ENCODE data around the gene SLC45A1.
"Not testable (repeated sequence)": the region's sequence is repeated elsewhere in the genome, so short reads cannot be mapped to it uniquely, and the experiment has no call there.

The SLC45A1 gene

GRCh38 chr1:8317647-8318381 lies at the start of gene SLC45A1:
Gene SLC45A1, plus strand, starts transcription at chr1:8318114. Its CDS starts 6,216 bp downstream, at chr1:8324330.
- peak; percentile 66 for DNase-seq (ENCODE audit: low read depth)

GRCh38 chr1:8273036-8273435 lies 44.9 kb upstream of the SLC45A1 start:
- no peak for DNase-seq (ENCODE audit: low read depth)

DNA sequence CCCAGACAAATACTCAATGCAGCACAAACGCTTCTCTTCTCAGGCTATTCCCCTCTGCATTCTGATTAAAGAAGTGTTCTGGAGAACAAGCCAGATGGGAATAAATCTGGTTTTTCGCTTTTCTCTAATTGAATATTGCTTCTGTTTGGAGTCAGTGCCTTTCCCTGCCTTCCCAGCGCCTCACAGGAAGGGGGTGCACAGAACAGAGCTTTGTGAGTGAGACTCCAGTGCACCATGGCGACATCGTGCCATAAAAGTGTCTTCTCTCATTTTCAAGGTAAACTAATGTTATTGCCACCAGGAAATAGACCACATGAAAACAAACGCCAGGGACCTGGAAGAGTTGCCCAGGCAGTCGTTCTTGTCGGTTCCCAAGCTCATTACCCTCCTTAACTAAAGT lies 43.6 kb upstream of the SLC45A1 start:
- DNase-seq (ENCODE audit: low read depth) = no peak

- no peak for DNase-seq (ENCODE audit: low read depth)
Observed at GRCh38 chr1:8276173-8276914, 41.6 kb upstream of the SLC45A1 start.

- no peak for DNase-seq (ENCODE audit: low read depth)
Observed at GRCh38 chr1:8276932-8277331, 41.0 kb upstream of the SLC45A1 start.

- not testable (repeated sequence) for DNase-seq (ENCODE audit: low read depth)
Observed at GRCh38 chr1:8278677-8279076, 39.2 kb upstream of the SLC45A1 start.

- DNase-seq (ENCODE audit: low read depth) = peak; percentile 50
Observed at GRCh38 chr1:8281843-8282509, 35.9 kb upstream of the SLC45A1 start.

- DNase-seq (ENCODE audit: low read depth) = no peak
Observed at GRCh38 chr1:8283058-8283884, 34.6 kb upstream of the SLC45A1 start.

DNA sequence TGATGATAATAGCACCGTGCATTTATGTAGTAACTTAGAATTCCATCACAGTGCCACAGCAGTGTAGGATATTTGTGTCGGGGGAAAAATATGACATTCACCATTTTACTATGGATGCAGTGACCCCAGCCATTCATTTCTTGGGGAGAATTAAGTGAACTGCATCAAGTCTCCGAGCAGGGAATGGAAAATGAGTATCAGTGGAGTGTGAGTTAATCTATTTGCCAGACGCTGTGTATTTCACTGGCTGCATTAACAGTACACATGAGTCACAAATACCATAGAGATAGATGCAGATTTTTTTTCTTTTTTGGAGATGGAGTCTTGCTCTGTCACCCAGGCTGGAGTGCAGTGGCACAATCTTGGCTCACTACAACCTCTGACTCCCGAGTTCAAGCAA lies 33.8 kb upstream of the SLC45A1 start:
- peak; percentile 86 for DNase-seq (ENCODE audit: low read depth)

- DNase-seq (ENCODE audit: low read depth) = no peak
Observed at GRCh38 chr1:8285103-8285502, 32.8 kb upstream of the SLC45A1 start.

GRCh38 chr1:8285965-8286364 lies 31.9 kb upstream of the SLC45A1 start:
- DNase-seq (ENCODE audit: low read depth) = no peak

GRCh38 chr1:8293118-8293517 lies 24.8 kb upstream of the SLC45A1 start:
- no peak for DNase-seq (ENCODE audit: low read depth)

GRCh38 chr1:8293641-8294169 lies 24.2 kb upstream of the SLC45A1 start:
- no peak for DNase-seq (ENCODE audit: low read depth)

DNA sequence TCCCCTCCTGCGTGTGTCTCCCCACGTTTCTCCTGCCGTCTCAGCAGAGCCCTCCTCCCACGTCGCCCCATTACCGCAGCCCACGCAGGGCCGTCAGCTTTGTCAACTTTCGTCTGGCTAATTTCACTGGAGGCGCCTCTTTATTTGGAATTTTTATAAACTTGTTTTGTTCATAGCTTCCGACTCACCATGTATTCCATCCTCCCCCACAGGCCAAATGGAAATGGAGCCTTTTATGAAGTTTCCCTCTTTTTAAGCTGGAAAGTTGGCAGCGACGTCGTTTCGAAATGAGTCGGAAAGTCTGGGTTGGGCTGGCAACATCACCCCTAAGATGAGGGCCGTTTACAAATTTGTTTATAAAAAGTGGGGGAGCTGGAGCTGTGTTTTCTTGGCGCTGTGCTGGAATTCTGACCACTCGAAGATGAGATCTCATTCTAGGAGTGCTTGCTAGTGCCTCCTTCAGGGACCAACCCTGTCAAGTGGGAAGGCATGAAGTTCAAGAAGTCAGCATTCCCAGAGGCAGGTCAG lies 23.7 kb upstream of the SLC45A1 start:
- DNase-seq (ENCODE audit: low read depth) = no peak

- DNase-seq (ENCODE audit: low read depth) = no peak
Observed at GRCh38 chr1:8297245-8297644, 20.7 kb upstream of the SLC45A1 start.

DNA sequence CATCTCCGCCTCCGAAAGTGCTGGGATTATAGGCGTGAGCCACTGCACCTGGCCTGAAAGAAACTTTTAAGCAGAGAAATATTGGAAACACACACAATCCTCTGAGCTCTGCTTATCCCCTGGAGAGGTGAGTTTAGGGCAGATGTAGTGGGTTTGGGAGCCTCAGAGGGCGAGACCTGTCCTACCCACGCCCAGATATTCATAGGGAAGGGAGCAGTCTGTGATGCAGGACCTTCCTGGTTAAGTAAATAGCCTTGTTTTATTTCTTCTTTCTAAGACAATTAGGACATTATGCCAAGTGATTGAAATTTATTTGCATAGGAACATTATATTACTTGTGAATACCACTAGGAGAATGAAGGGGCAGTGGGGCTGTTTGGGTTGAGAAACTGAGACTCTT lies 18.0 kb upstream of the SLC45A1 start:
- no peak for DNase-seq (ENCODE audit: low read depth)

DNA sequence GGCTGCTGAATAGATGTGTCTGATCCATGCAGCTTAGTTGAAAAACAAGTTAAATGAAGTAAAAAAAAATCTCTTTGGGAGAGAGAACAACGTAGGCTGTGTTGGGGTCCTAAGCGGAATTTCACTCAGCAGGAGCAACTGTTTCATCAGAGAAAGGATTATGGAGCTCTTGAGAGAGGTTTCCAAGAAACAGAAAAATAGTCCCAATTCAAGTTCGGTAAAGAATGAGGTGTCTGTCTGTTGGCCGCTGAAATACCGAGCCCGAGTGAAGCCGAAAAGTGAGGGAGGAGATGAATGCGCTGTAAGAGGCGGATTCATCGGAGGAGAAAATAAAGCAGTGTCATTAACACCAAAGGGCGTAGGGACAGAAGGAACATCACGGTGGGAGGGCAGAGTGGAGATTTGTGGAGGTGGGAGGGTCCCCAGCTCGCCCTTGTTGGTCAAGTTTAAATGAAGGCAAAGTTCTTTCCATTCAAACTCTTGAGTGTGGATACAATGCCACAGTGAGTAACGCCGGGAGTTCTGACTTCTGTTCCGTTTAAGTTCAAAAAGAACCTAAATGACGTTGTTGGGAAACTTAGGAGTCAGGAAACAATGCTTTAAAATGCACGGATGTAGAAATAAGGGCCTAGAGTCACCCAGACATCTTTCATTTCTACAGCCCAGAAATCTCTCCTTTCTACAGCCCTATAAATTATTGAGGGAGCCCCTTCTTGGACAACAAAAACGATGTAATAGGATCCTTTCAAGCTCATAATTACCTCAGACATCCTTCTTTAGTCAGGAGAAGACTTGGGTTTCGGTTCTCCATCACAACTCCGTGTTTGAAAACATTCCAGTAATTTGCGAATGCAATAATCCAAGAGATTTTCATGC lies 15.6 kb upstream of the SLC45A1 start:
- no peak for DNase-seq (ENCODE audit: low read depth)

DNA sequence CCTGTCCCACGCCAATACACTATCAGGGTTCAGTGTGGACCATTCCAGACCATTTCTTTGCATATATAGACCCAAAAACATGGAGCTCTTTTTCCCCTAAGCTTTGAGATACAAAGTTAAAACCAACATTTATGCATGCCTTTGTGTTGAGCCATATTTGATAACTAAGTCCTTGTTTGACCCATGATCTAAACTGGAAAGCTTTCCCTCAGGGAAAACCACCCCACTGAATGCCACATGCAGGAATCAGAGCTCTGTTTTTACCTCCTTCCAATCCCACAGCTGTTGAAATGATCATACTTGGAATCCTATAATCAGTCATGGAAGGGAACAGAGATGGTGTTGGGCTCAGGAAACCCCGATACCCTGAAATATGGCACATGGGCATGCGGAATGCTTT lies 14.8 kb upstream of the SLC45A1 start:
- peak; percentile 55 for DNase-seq (ENCODE audit: low read depth)

- no peak for DNase-seq (ENCODE audit: low read depth)
Observed at GRCh38 chr1:8303876-8304275, 14.0 kb upstream of the SLC45A1 start.

GRCh38 chr1:8307628-8308027 lies 10.3 kb upstream of the SLC45A1 start:
- DNase-seq (ENCODE audit: low read depth) = no peak

Data from iris pigment epithelial cell (primary cell).